ENCODE results near the gene GNAI2. TPM values are rescaled to one million over a fixed set of nuclear protein-coding genes. Genes with fewer than 3 reads are reported as not detected.

GNAI2 gene
- total and polyA plus RNA-seq, 7 experiments from 2014 or later, result 225 to 527 (median 397) TPM

GRCh38 chr3:50289130-50289529 lies 53.1 kb downstream of the GNAI2 start:
- H3K27ac Mint-ChIP-seq, result no peak overlapping the region
- Histone ChIP-seq H3K9me3 (ENCODE audit: control insufficient read depth in 2 of 3, low read length in 3 of 3) (no peaks in the 10 kb centered on the region), H3K4me3 (ENCODE audit: low read length) (no peak overlapping the region), H3K27me3 (ENCODE audit: control insufficient read depth in 2 of 2, insufficient read depth in 2 of 2, low read length in 2 of 2) (no peaks in the 10 kb centered on the region), H3K36me3 (ENCODE audit: control insufficient read depth in 2 of 3, insufficient read depth in 3 of 3, low read length in 3 of 3) (peaks cover 0 to 51% (median 9%) of the 10 kb centered on the region in 3 experiments), H3K27ac (ENCODE audit: low read depth, low read length) (no peak overlapping the region), H3K4me1 (ENCODE audit: control insufficient read depth in 2 of 2, insufficient read depth in 2 of 2, low read length in 2 of 2) (peaks cover 13 to 16% of the 10 kb centered on the region in 2 donors)
- H3K27me3 Mint-ChIP-seq, result no peaks in the 10 kb centered on the region
- DNase-seq (no peak), ATAC-seq (no peak)
- H3K9me3 Mint-ChIP-seq, result no peaks in the 10 kb centered on the region
- ChIA-PET CTCF (interaction anchor here (0.7 kb wide), 1 partner anchor 233 kb away, joined by 3 read pairs; no protein-coding TSS in a partner anchor), POLR2A (interaction anchor here (1.8 kb wide), 1 partner anchor 11 kb away, joined by 4 read pairs; no protein-coding TSS in a partner anchor)
- H3K36me3 Mint-ChIP-seq, result peaks cover 0 to 9% (median 1%) of the 10 kb centered on the region in 5 donors
- intact Hi-C loops (cut with micrococcal nuclease), result no loop called here
- peaks cover 16 to 22% (median 17%) of the 10 kb centered on the region in 7 donors for H3K4me1 Mint-ChIP-seq
- peak overlapping the region in 3 of 10 donors; percentile 25 to 77 (median 39) for H3K4me3 Mint-ChIP-seq

- ATAC-seq (no peak), DNase-seq (no peak)
- H3K27ac Mint-ChIP-seq, result no peak overlapping the region
- Histone ChIP-seq H3K36me3 (ENCODE audit: control insufficient read depth in 2 of 3, insufficient read depth in 3 of 3, low read length in 3 of 3) (peaks cover 0 to 51% (median 9%) of the 10 kb centered on the region in 3 experiments), H3K27ac (ENCODE audit: low read depth, low read length) (no peak overlapping the region), H3K27me3 (ENCODE audit: control insufficient read depth in 2 of 2, insufficient read depth in 2 of 2, low read length in 2 of 2) (no peaks in the 10 kb centered on the region), H3K9me3 (ENCODE audit: control insufficient read depth in 2 of 3, low read length in 3 of 3) (no peaks in the 10 kb centered on the region), H3K4me1 (ENCODE audit: control insufficient read depth in 2 of 2, insufficient read depth in 2 of 2, low read length in 2 of 2) (peaks cover 13 to 16% of the 10 kb centered on the region in 2 donors), H3K4me3 (ENCODE audit: low read length) (no peak overlapping the region)
- intact Hi-C loops (cut with micrococcal nuclease), result loop anchor here (10.0 kb wide), 5 partner anchors 205 to 1815 kb away; partner anchors contain the start of genes DUSP7 (in 1 of the 2), INKA1 (in 1 of the 2), IP6K2 (in 1 of the 2) and RBM5 (in 1 of the 2)
- H3K27me3 Mint-ChIP-seq, result no peaks in the 10 kb centered on the region
- H3K4me1 Mint-ChIP-seq, result peaks cover 16 to 22% (median 17%) of the 10 kb centered on the region in 7 donors
- H3K4me3 Mint-ChIP-seq, result peak overlapping the region in 6 of 10 donors; percentile 17 to 85 (median 39)
- peaks cover 0 to 9% (median 1%) of the 10 kb centered on the region in 5 donors for H3K36me3 Mint-ChIP-seq
- POLR2A ChIA-PET, result interaction anchor here (1.8 kb wide), 1 partner anchor 10 kb away, joined by 4 read pairs; no protein-coding TSS in a partner anchor
- CTCF ChIA-PET, result no interaction called here
- H3K9me3 Mint-ChIP-seq, result no peaks in the 10 kb centered on the region
Observed at GRCh38 chr3:50290161-50290641, 54.2 kb downstream of the GNAI2 start.

- peaks cover 16 to 22% (median 19%) of the 10 kb centered on the region in 7 donors for H3K4me1 Mint-ChIP-seq
- peak within 1 kb of the TSS; percentile 85 to 97 (median 93) for H3K27ac Mint-ChIP-seq
- H3K9me3 Mint-ChIP-seq, result no peaks in the 10 kb centered on the region
- CTCF ChIA-PET, result interaction anchor here (0.5 to 2.1 kb wide), 8 partner anchors 11 to 164 kb away, joined by 3 to 6 read pairs (median 4); partner anchors contain the start of gene HYAL2
- peak; percentile 99 for ATAC-seq
- peak within 1 kb of the TSS; percentile 62 for H3K4me3 ChIP-seq (ENCODE audit: low read length)
- peak within 1 kb of the TSS; percentile 81 to 99 (median 88) for H3K4me3 Mint-ChIP-seq
- H3K27me3 Mint-ChIP-seq, result no peaks in the 10 kb centered on the region
- H3K36me3 ChIP-seq (ENCODE audit: control insufficient read depth in 2 of 3, insufficient read depth in 3 of 3, low read length in 3 of 3), result peaks cover 0 to 44% (median 9%) of the 10 kb centered on the region in 3 experiments
- H3K27me3 ChIP-seq (ENCODE audit: control insufficient read depth in 2 of 2, insufficient read depth in 2 of 2, low read length in 2 of 2), result no peaks in the 10 kb centered on the region
- peaks cover 13 to 16% of the 10 kb centered on the region in 2 donors for H3K4me1 ChIP-seq (ENCODE audit: control insufficient read depth in 2 of 2, insufficient read depth in 2 of 2, low read length in 2 of 2)
- H3K36me3 Mint-ChIP-seq, result peaks cover 0 to 9% (median 2%) of the 10 kb centered on the region in 5 donors
- H3K27ac ChIP-seq (ENCODE audit: low read depth, low read length), result peak within 1 kb of the TSS; percentile 79
- H3K9me3 ChIP-seq (ENCODE audit: control insufficient read depth in 2 of 3, low read length in 3 of 3), result no peaks in the 10 kb centered on the region
- peak; percentile 81 to 97 (median 94) for DNase-seq
- intact Hi-C loops (cut with micrococcal nuclease), result loop anchor here (1.0 to 10.0 kb wide), 17 partner anchors 19 to 1818 kb away; partner anchors contain the start of genes TMEM115 (in 2 of the 2), TUSC2 (in 2 of the 2), DUSP7 (in 1 of the 2) and INKA1 (in 1 of the 2)
- POLR2A ChIA-PET, result interaction anchor here (0.5 to 3.1 kb wide), 12 partner anchors 7 to 1002 kb away, joined by 3 to 18 read pairs (median 3); partner anchors contain the start of genes CYB561D2, GNAI2, HYAL1 and HYAL3
Observed at GRCh38 chr3:50292159-50293078, 56.4 kb downstream of the GNAI2 start, which contains the start of gene IFRD2. Gene IFRD2 (minus strand): TSS chr3:50292429. CDS start chr3:50292274, 155 bp downstream.

- peaks cover 0 to 37% (median 9%) of the 10 kb centered on the region in 3 experiments for H3K36me3 ChIP-seq (ENCODE audit: control insufficient read depth in 2 of 3, insufficient read depth in 3 of 3, low read length in 3 of 3)
- ChIA-PET CTCF (interaction anchor here (0.9 to 1.5 kb wide), 2 partner anchors 12 to 47 kb away, joined by 3 to 5 read pairs; no protein-coding TSS in a partner anchor), POLR2A (interaction anchor here (0.5 to 3.1 kb wide), 8 partner anchors 10 to 1001 kb away, joined by 3 to 18 read pairs (median 3); partner anchors contain the start of genes CYB561D2, GNAI2, HYAL1 and NPRL2)
- H3K9me3 ChIP-seq (ENCODE audit: control insufficient read depth in 2 of 3, low read length in 3 of 3), result no peaks in the 10 kb centered on the region
- no peaks in the 10 kb centered on the region for H3K27me3 Mint-ChIP-seq
- peak overlapping the region; percentile 85 to 97 (median 93) for H3K27ac Mint-ChIP-seq
- peak overlapping the region; percentile 57 for H3K4me3 ChIP-seq (ENCODE audit: low read length)
- intact Hi-C loops (cut with micrococcal nuclease), result loop anchor here (2.0 to 10.0 kb wide), 6 partner anchors 208 to 1818 kb away; partner anchors contain the start of genes DUSP7 (in 1 of the 2), INKA1 (in 1 of the 2), IP6K2 (in 1 of the 2) and MANF (in 1 of the 2)
- DNase-seq (no peak), ATAC-seq (no peak)
- peaks cover 0 to 6% (median 1%) of the 10 kb centered on the region in 5 donors for H3K36me3 Mint-ChIP-seq
- peak overlapping the region; percentile 5 to 99 (median 84) for H3K4me3 Mint-ChIP-seq
- H3K9me3 Mint-ChIP-seq, result no peaks in the 10 kb centered on the region
- peaks cover 16 to 21% of the 10 kb centered on the region in 2 donors for H3K4me1 ChIP-seq (ENCODE audit: control insufficient read depth in 2 of 2, insufficient read depth in 2 of 2, low read length in 2 of 2)
- H3K27me3 ChIP-seq (ENCODE audit: control insufficient read depth in 2 of 2, insufficient read depth in 2 of 2, low read length in 2 of 2), result no peaks in the 10 kb centered on the region
- peaks cover 19 to 30% (median 25%) of the 10 kb centered on the region in 7 donors for H3K4me1 Mint-ChIP-seq
- peak overlapping the region; percentile 74 for H3K27ac ChIP-seq (ENCODE audit: low read depth, low read length)
Observed at GRCh38 chr3:50293079-50293801, 57.2 kb downstream of the GNAI2 start.

- H3K4me3 ChIP-seq (ENCODE audit: low read length), result no peak overlapping the region
- Mint-ChIP-seq H3K4me3 (no peak overlapping the region), H3K27ac (peak overlapping the region in 3 of 9 donors; percentile 44 to 63 (median 52)), H3K27me3 (no peaks in the 10 kb centered on the region), H3K4me1 (peaks cover 20 to 35% (median 31%) of the 10 kb centered on the region in 7 donors), H3K9me3 (no peaks in the 10 kb centered on the region), H3K36me3 (peaks cover 0 to 1% (median 0%) of the 10 kb centered on the region in 5 donors)
- no peak overlapping the region for H3K27ac ChIP-seq (ENCODE audit: low read depth, low read length)
- ChIA-PET POLR2A (interaction anchor here (0.7 to 3.1 kb wide), 3 partner anchors 12 to 56 kb away, joined by 3 to 18 read pairs (median 4); partner anchors contain the start of genes CYB561D2 and NPRL2), CTCF (interaction anchor here (0.9 kb wide), 1 partner anchor 12 kb away, joined by 3 read pairs; no protein-coding TSS in a partner anchor)
- H3K4me1 ChIP-seq (ENCODE audit: control insufficient read depth in 2 of 2, insufficient read depth in 2 of 2, low read length in 2 of 2), result peaks cover 23 to 25% of the 10 kb centered on the region in 2 donors
- H3K36me3 ChIP-seq (ENCODE audit: control insufficient read depth in 2 of 3, insufficient read depth in 3 of 3, low read length in 3 of 3), result peaks cover 0 to 29% (median 5%) of the 10 kb centered on the region in 3 experiments
- no peaks in the 10 kb centered on the region for H3K9me3 ChIP-seq (ENCODE audit: control insufficient read depth in 2 of 3, low read length in 3 of 3)
- intact Hi-C loops (cut with micrococcal nuclease), result loop anchor here (10.0 kb wide), 5 partner anchors 209 to 1819 kb away; partner anchors contain the start of genes DUSP7 (in 1 of the 2), INKA1 (in 1 of the 2), IP6K2 (in 1 of the 2) and RBM5 (in 1 of the 2)
- DNase-seq (no peak), ATAC-seq (no peak)
- no peaks in the 10 kb centered on the region for H3K27me3 ChIP-seq (ENCODE audit: control insufficient read depth in 2 of 2, insufficient read depth in 2 of 2, low read length in 2 of 2)
Observed at GRCh38 chr3:50294089-50294488, 58.1 kb downstream of the GNAI2 start.

All from naive thymus-derived CD4-positive, alpha-beta T cell (primary cell).